HG02973 (cell line): ENCODE measurements around the gene WDR70.
"Not testable (repeated sequence)": the region's sequence is repeated elsewhere in the genome, so short reads cannot be mapped to it uniquely, and the experiment has no call there.

Experiments used
- ATAC-seq: cut with Tn5 transposase; IDR thresholded peaks from one replicate; pipeline ENCODE4 v1.9.1; 2021; ENCODE audit warnings: moderate library complexity; ENCODE audit not compliant: unreplicated experiment

Gene WDR70

DNA sequence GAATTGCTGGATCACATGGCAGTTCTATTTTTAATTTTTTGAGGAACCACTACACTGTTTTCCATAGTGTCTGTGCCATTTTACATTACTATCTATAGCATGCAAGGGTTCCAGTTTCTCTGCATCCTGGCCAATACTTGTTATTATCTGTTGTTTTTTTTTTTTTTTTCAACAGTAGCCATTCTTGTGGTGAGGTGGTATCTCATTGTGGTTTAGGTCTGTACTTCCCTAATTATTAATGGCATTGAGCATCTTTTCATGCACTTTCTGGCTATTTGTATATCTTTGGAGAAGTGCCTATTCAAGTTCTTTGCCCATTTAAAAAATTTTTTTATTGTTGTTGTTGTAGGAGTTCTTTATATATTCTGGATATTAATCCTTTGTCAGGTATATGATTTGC, 363.0 kb downstream of the WDR70 start:
- no peak for ATAC-seq

DNA sequence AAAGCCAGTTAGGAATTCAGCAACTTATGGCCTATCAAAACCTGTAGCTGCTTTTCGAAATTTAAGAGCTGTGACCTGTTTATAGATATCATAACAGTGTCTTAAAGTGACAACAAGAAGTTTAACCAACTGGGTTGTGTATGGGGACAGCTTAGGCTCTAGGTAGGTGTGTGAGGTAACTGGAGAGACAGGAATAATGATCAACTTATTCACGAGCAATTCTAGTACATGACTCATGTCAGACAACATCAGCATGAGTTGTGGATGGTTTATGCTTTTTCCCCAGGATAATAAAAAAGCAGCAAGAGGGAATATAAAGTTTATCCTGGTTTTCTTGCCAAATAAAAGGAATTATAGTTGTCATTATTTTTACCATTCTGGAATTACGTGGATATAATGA, 372.1 kb downstream of the WDR70 start:
- no peak for ATAC-seq

DNA sequence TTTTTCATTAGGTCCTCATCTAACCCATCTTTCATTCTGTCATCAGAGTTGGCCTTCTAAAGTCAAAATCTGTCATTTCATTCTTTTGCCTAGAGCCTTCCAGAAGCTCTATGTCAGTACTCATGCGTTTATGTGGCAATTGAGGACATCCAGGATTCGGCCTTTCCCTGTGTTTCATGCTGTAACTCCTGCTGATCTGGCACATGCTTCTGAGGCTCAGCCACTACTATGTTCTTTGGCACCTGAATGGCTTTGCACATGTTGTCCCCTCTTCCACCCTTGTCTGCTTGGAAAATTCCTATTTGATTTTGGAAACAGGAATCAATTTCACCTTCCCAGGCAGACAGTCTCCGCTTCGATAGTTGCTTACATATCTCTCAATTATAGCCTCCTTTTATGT, 375.9 kb downstream of the WDR70 start:
- no peak for ATAC-seq

DNA sequence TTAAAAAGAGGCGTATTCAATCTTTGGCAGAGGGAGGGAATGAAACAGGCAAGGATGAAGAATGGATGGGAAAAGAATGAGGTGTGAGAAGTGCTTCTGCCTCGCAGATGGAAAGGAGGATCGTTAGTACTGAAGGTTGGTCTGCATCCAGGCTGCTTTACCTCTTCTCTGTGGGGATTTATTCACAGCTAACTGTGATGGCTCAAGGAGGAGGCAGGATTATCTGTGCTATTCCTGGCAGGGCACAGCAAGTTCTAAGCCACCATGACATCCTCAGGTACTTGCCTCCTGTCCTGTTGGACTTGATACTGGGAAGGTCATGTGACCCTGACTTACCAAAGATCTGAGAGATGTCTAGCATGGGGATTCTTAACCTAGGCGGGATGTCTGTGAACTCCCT, 376.5 kb downstream of the WDR70 start:
- ATAC-seq = no peak

DNA sequence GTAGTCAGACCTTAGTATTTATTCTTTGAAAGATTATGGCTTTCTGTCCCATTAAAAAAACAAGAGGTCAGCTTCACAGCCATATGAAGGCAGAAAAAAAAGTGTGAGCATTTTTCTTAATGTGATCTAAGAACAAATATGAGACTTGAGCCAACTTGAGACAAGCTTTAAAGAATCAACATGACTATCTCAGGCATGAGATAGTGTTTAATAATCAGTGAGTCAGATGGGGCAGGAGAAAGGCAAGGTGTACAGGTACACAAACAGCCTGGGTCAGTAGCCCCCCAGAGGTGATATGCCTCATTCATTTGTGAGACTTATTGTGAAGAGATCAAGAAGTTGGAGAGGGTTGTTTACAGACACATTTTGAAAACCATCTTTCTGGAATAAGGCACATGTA, 377.1 kb downstream of the WDR70 start:
- ATAC-seq = no peak

DNA sequence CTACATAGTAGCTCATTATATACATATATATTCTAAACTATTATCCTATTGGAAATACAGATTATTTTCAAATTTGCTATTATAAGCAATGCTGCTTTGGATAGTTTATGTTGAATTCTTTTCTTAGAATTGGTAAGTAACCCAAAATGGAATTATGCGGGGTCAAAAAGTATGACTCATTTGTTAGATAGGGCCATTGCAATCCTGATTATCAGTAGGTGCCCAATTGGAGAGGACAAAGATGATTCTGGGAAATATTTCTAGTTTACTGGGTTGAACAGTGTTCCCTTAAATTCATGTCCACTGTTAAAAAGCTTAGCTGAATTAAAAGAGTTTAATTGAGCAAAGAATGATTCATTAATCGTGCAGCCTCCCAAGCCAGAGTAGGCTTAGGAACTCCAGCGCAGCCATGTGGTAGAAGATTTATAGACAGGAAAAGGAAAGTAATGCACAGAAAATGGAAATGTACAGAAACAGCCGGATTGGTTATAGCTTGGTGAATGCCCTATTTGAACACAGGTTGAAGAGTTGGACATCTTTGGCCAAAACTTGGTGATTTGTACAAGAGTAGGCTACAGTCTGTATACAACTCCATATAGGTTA, 379.0 kb downstream of the WDR70 start:
- no peak for ATAC-seq

DNA sequence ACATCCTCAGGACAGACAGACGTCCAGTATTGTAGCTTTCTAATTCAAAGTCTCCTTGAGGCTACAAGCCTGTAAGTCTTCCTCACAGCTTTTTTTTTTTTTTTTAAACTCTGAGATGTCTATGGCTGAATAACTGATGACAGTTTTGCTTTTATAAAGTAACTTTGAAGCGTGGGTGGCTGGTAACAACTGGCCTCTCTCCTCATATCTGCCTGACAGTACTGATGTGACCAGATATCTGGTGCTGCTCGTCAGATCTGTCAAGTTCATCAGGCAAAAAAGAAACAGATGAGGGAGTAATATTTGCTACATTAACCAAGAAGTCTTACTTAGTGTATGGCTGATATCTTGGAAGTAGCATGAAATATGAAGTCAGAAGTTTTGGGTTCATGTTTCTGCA, 388.1 kb downstream of the WDR70 start:
- no peak for ATAC-seq

DNA sequence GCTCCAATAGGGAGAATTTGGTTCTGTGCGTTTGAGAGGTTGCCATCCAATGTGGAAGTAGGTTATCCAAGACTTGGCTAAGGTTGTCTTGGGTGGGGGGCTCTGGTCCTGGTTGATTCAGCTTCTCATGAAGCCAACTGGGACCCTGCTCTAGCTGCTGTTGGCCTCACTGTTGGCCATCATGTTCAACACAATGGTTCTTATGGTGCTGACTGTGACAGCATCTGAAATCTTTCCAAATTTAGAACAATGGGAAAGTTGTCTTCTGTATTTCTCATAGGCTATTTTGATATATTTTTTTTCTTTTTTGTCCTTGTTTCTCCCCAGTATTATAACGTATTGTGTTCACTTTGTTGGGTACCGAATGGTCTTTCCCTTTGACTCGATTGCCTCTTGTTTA, 388.8 kb downstream of the WDR70 start:
- ATAC-seq = no peak

DNA sequence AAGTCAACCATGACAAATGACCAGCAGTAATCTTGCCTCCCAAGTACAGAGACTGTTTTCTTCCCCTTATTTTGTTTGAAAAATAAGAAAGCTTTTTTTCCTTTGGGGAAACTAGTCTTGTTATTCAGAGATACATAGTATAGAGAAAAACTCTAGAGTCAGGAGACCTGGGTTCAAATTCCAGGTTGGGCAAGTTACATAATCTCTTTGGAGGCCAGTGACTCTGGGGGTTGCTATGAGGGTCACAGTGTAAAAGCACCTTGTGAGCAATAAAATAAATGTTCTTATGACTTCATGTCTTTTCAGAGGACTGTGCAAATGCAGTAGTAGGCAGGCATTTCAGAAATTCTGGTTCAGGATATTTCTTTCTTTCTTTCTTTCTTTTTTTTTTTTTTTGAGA, 389.3 kb downstream of the WDR70 start:
- ATAC-seq = no peak

DNA sequence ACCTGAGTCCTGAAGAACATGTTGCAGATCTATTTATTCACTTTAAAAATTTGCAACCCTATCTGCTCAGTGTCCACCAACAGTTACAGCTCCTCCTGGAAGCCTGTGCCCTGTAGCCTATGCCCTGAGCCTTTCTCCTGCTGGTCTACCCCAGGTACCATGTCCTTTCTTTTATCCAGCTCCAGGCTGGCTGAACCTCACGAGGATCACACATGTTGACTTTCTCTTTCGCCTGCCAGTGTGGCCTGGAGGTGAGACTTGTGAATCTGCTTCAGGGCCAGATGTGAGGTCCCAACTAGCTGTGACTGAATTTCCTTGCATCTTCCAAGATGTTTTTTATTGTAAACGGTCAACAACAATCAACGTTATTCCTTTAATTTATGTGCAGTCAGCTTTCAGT, 390.0 kb downstream of the WDR70 start:
- ATAC-seq = no peak

DNA sequence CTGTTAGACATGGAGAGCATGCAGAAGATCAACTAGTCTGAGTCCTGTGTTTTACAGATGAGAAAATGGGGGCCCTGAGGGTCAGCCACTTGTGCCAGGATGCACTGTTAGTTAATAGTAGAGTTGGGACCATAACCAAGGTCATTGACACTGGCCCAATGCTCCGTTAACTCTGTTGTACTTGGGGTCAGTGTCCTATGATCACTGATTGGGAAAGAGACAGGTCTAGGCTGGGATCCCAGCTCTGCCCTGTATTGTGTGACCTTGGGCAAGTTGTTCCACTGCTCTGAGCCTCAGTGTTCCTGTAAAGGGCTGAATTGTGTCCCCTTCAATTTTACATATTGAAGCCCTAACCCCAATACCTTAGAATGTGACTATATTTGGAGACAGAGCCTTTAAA, 390.7 kb downstream of the WDR70 start:
- no peak for ATAC-seq

DNA sequence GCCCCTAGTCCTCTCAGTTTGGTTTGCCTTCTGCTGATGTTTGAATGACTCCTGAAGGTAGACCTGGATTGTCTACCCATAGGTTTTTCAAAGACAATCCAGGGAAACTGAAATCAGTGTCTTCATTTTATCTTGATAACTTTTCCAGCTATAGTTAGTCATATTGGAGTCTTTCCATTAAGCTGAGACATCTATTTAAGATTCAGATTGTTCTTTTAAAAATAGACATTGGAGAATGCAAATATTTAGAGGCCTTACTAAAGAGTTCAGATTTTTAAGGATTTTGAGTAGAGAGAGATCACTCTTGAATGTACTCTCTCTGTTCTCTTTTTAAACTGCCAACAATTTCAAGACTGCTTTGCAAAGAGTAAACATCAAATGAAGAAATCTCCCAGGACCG, 391.7 kb downstream of the WDR70 start:
- ATAC-seq = no peak

DNA sequence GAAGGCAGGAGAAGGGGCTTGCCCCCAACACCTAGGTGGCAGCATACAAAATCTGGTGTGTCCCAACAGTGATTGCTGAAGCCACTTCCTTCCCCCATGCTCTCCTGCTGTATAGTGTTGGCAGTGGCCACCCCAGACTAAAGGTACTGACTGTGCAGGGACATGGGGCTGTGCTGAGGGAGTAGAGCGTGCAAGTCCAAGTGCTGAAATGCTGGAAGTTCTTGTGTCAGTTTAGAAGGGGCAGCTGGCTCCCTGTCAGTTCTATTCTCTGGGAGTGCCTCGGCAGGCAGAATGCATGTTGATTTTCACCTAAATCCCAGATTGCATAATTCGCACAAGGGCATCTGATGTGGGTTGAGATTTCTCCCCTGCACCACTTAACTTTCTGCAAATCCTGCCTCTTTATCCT, 392.1 kb downstream of the WDR70 start:
- no peak for ATAC-seq

DNA sequence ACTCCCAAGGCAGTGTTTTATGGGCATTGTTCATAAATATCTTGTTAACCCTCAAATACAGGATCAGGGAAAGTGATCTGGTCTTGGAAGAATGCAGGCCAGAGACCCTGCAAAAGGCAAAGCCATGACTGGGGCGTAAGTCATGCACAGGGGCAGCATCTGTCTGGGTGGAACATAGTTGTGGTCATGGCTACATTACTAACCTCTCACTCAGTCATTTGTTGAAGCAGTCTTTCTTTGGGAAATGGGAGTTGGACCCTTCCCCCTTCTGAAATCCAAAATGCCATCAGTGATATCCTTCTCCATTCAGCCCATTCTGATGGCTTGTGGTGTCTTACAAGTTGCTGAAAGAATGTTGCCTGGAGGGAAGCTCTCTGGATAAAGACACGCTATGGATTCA, 392.6 kb downstream of the WDR70 start:
- no peak for ATAC-seq

DNA sequence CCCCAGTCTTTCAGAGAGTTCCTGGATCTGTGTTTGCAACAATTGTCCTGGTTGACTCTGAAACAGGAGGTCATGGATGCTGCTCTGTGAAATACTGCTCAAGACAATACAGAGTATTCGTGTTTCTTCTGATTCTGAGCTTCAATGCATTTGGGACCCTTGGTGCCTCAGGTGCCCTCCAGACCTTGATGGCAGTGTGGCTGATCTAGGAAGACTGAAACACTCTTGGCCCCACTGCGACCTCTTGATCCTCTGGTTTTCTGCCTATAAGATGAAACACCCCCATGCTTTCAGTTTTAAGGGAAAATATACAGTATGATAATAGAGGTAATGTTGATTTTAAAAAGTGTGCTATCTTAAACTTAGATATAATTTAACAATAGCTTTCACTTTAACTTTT, 393.1 kb downstream of the WDR70 start:
- no peak for ATAC-seq

DNA sequence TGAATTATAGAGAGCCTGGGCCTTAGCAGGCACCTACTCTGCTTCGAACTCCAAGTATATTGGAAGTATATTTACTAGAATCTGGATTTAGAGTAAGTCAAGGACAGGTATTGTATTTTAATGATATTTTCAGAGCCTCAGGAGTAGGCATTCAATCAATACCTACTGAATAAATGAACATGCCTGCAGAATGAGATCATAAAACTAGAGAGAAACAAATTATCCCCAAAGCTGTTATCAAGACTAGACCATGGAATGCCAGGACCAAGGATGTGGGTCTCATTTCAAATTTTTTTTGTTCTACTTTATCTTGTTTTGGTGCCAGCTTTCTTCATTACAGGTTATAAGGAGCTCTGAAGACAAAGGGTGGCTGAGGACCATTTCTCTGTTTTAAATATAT, 394.7 kb downstream of the WDR70 start:
- no peak for ATAC-seq

DNA sequence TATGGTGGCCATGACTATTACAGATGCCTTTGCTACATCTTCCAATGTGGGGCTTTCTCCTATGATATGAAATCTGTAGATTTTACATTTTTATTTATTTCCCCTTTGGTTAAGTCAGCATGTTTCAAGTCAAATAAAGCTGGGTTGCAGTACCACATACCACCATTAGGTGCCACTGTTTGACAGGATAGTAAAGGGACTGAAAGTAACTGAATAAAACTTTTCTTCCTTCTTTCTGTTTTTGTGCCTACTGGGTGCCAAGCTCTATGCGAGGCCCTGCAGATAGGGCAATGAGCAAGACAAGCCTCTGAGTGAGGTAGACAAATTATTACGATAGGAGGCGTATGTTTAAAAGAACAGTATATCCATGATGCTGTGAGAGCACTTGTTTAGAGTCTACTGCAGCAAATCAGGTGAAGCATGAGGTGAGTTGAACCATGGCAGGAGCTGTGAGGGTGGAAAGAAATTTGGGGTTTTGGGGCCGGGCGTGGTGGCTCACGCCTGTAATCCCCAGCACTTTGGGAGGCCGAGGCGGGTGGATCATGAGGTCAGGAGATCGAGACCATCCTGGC, 395.9 kb downstream of the WDR70 start:
- ATAC-seq = no peak

DNA sequence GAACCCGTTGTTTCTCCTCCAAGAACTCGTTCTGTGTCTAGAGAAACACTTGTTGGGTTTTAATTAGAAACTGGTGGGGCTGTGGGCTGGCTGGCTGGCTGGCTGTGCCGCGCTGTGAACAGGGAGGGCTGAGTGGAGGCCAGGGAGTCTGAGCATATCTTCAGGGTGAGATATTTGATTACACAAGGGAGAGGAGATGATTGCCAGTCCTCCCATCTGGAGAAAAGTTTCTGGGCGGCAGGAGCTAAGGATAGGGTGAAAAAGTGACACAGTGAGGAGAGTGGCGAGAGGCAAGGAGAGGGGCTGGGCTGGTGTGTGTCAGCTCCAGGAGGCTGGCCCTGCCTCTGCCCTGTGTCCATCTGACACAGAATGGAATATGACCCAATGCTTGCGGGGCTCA, 397.7 kb downstream of the WDR70 start:
- no peak for ATAC-seq

DNA sequence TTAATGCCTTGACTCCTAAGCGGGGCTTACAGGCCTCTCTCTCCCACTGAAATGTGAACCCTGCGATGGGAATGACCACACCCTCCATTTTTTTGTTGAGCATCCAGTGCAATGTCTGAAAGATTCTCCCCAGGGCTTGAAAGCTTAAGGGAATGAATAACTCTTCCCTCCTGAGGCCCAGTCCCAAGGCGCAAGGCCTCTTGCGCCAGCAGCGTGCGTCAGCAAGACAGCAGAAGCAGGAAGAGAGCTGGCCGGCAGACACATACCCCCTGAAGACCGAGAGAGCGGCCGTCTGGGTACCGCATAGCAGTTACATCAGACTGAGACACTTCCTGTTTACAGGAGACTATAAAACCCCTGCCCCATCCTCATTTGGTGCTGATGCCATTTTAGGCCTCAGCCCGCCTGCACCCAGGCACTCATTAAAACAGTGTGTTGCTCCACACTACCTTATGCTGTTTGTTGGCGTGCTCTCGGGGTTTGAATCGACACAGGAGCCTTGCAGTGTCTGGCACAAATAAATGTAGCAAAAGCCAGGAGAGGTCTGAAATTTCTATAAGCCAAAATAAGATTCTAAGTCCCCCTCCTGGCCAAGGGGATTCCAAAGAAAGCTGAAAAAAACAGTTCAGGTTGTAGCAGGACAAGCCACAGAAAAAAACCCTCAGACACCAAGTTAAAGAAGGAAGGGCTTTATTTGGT, 398.5 kb downstream of the WDR70 start:
- no peak for ATAC-seq

DNA sequence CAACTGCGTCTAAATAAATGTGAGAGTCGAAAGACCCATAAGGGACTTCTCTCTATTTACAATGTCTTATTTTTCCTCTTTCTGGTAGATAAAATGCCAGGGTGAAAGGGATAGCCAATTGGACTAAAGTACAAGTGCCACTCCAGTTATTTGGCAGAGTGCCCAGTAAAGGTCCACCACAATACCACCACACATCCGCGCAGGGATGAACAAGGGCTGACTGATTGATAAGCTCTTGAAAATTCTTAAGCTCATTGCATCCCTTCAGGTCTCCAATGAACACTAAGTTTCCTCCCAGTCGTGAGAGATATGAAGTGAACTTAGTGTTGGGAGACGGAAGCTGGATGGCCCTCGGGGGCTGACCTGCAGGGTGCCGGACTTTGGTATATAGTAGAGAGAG, 402.3 kb downstream of the WDR70 start:
- ATAC-seq = not testable (repeated sequence)

DNA sequence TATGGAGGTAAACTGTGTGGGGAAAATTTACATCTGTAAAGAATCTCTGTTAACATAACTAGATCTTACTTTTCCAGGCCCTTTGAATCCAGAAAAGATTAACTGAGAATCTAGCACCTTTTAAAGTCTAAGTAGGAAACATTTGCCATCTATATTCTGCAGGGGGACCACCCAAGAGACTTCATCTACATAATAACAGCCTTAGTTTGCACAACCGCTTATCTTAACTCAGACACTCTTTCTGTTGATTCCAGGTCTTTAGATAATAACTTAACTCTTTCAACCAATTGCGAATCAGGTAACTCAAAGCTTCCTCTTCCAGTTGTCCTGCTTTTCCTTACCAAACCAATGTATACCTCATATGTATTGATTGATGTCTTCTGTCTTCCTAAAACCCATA, 407.3 kb downstream of the WDR70 start:
- ATAC-seq = no peak

DNA sequence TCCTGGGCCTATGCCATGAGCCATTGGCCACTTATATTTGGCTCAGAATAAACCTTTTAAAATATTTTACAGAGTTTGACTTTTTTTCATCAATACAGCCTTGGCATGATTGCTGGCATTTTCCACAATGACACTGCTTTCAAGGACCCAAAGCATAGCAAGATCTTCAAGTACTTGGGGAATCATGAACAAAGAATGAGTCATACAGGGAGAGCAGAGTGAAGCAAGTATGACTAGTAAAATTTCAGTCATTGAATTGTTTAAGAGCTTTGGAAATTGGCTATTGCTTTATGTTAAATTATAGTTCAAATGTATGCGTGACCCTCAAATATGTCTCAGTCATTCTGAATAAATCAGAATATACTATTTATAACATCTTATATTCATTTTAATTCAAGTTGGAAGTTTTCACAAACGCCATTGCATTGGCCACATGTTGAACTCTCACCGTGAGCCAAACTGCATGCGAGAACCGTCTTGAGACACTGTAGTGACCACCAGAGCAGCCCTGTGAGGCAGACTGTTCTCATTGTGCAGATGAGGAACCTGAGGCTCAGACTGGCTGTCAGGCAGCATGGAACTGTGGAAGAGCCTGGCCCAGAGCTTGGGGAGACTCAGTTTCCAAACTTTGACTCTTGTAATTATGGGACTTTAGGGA, 407.9 kb downstream of the WDR70 start:
- no peak for ATAC-seq
